ENCODE results near the gene COTL1. TPM values are rescaled to one million over a fixed set of nuclear protein-coding genes. Genes with fewer than 3 reads are reported as not detected.

The COTL1 gene
- 100 to 1,000 TPM; 664 to 677 TPM for total RNA-seq

DNA sequence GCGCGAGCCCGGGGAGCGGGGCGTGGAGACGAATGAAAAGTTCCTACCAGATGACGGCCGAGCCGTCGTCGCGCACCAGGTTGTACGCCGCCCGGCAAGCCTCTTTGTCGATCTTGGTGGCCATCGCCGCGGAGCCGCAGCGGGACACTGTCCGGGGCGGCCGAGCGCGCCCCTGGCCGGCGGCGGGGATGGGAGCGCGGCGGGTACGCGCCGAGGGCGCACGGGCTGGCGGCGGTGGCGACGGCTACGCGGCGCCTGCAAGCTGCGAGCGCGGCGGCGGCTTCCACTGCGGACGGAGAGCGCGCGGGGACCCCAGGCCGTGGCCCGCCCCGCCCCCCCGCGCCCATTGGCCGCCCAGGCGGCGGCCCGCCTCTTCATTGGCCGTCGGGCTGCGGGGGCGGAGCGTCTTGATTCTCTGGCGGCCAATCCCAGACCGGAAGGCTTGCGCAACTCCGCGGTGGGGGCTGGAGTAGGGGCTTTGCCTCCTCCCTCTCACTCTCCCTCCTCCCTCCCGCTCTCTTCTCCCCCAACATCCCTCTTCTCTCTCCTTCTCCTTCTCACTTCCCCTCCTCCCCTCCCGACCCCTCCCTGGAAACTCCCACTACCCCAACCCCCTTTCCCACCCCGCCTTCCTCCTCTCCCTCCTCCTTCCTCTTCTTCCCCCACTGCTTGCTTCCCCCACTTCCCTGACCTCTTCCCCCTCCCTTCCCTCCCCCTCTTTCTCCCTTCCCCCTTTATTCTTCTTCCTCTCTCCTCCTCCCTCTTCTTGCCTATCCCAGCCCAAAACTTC, at the start of gene COTL1:
TSS of gene COTL1 (minus strand) at position 288 of the 790 bp plus-strand sequence. CDS start at position 124, 164 bp downstream.
- no peaks in the 10 kb centered on the region for H3K27me3 Mint-ChIP-seq
- peak within 1 kb of the TSS; percentile 86 for H3K27ac Mint-ChIP-seq

GRCh38 chr16:84665843-84666242, 48.0 kb upstream of the COTL1 start:
- no peak overlapping the region for H3K27ac Mint-ChIP-seq
- ChIA-PET POLR2A (interaction anchor here (1.0 to 1.2 kb wide), 2 partner anchors 9 to 88 kb away, joined by 3 to 4 read pairs; no protein-coding TSS in a partner anchor), CTCF (interaction anchor here (0.9 to 3.1 kb wide), 5 partner anchors 21 to 73 kb away, joined by 3 to 25 read pairs (median 6); no protein-coding TSS in a partner anchor)
- H3K4me3 Mint-ChIP-seq = no peak overlapping the region
- TF ChIP-seq, protein P1, sequence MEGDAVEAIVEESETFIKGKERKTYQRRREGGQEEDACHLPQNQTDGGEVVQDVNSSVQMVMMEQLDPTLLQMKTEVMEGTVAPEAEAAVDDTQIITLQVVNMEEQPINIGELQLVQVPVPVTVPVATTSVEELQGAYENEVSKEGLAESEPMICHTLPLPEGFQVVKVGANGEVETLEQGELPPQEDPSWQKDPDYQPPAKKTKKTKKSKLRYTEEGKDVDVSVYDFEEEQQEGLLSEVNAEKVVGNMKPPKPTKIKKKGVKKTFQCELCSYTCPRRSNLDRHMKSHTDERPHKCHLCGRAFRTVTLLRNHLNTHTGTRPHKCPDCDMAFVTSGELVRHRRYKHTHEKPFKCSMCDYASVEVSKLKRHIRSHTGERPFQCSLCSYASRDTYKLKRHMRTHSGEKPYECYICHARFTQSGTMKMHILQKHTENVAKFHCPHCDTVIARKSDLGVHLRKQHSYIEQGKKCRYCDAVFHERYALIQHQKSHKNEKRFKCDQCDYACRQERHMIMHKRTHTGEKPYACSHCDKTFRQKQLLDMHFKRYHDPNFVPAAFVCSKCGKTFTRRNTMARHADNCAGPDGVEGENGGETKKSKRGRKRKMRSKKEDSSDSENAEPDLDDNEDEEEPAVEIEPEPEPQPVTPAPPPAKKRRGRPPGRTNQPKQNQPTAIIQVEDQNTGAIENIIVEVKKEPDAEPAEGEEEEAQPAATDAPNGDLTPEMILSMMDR (IDR thresholded peaks at IDR 0.05) = no peak
- H3K4me1 Mint-ChIP-seq (ENCODE audit: low read depth) = peaks cover 7% of the 10 kb centered on the region
- H3K36me3 Mint-ChIP-seq (ENCODE audit: low read depth) = peaks cover 24% of the 10 kb centered on the region
- H3K27me3 Mint-ChIP-seq = no peaks in the 10 kb centered on the region
- no peaks in the 10 kb centered on the region for H3K9me3 Mint-ChIP-seq
- DNase-seq (no peak), ATAC-seq (no peak)
- intact Hi-C loops (cut with micrococcal nuclease) = no loop called here

More for the DNA sequence above, at the start of gene COTL1:
- Mint-ChIP-seq H3K4me1 (ENCODE audit: low read depth) (peaks cover 36% of the 10 kb centered on the region), H3K9me3 (no peaks in the 10 kb centered on the region), H3K36me3 (ENCODE audit: low read depth) (peaks cover 43% of the 10 kb centered on the region), H3K4me3 (peak within 1 kb of the TSS; percentile 97)
- intact Hi-C loops (cut with micrococcal nuclease) = loop anchor here (5.0 kb wide), 1 partner anchor 66 kb away; no protein-coding TSS in a partner anchor
- ChIA-PET CTCF (interaction anchor here (0.9 to 1.7 kb wide), 3 partner anchors 107 to 110 kb away, joined by 4 to 5 read pairs (median 4); no protein-coding TSS in a partner anchor), POLR2A (interaction anchor here (0.6 to 9.5 kb wide), 8 partner anchors 9 to 110 kb away, joined by 3 to 94 read pairs (median 3); no protein-coding TSS in a partner anchor)
- ATAC-seq (peak; percentile 82), DNase-seq (peak; percentile 99)
- TF ChIP-seq, protein P1 (IDR thresholded peaks at IDR 0.05) = no peak

- DNase-seq = no peak
- intact Hi-C loops (cut with micrococcal nuclease) = no loop called here
Measured at GRCh38 chr16:84665359-84665758, 47.5 kb upstream of the COTL1 start.

GRCh38 chr16:84663433-84664101, 45.7 kb upstream of the COTL1 start:
- no peak for ATAC-seq
- Mint-ChIP-seq H3K27ac (no peak overlapping the region), H3K4me1 (ENCODE audit: low read depth) (peaks cover 8% of the 10 kb centered on the region), H3K36me3 (ENCODE audit: low read depth) (peaks cover 35% of the 10 kb centered on the region), H3K27me3 (no peaks in the 10 kb centered on the region), H3K4me3 (no peak overlapping the region), H3K9me3 (no peaks in the 10 kb centered on the region)
- TF ChIP-seq, protein P1 (IDR thresholded peaks at IDR 0.05) = no peak
- ChIA-PET CTCF (interaction anchor here (1.1 to 3.1 kb wide), 5 partner anchors 9 to 308 kb away, joined by 4 to 25 read pairs (median 13); no protein-coding TSS in a partner anchor), POLR2A (interaction anchor here (0.9 to 2.1 kb wide), 2 partner anchors 37 to 62 kb away, joined by 3 to 6 read pairs; no protein-coding TSS in a partner anchor)
- intact Hi-C loops (cut with micrococcal nuclease) = no loop called here
- no peak for DNase-seq

More at GRCh38 chr16:84665359-84665758, 47.5 kb upstream of the COTL1 start:
- no peak for ATAC-seq
- ChIA-PET CTCF (interaction anchor here (0.9 to 3.1 kb wide), 4 partner anchors 20 to 73 kb away, joined by 3 to 25 read pairs (median 10); no protein-coding TSS in a partner anchor), POLR2A (interaction anchor here (0.8 to 1.2 kb wide), 3 partner anchors 9 to 89 kb away, joined by 3 to 4 read pairs (median 3); no protein-coding TSS in a partner anchor)
- H3K27ac Mint-ChIP-seq = no peak overlapping the region
- H3K27me3 Mint-ChIP-seq = no peaks in the 10 kb centered on the region
- H3K4me1 Mint-ChIP-seq (ENCODE audit: low read depth) = peaks cover 7% of the 10 kb centered on the region
- no peaks in the 10 kb centered on the region for H3K9me3 Mint-ChIP-seq
- TF ChIP-seq, protein P1 (IDR thresholded peaks at IDR 0.05) = no peak
- H3K36me3 Mint-ChIP-seq (ENCODE audit: low read depth) = peaks cover 24% of the 10 kb centered on the region
- H3K4me3 Mint-ChIP-seq = no peak overlapping the region
